Measurements from ENCODE around the gene AP1AR. TPM values are rescaled to one million over a fixed set of nuclear protein-coding genes. Genes with fewer than 3 reads are reported as not detected.
A peak's percentile ranks its signal among the peaks of the same experiment; 100 is the strongest.

AP1AR gene
- total RNA-seq, 1 donor from 2014 or later: 21.0 TPM

DNA sequence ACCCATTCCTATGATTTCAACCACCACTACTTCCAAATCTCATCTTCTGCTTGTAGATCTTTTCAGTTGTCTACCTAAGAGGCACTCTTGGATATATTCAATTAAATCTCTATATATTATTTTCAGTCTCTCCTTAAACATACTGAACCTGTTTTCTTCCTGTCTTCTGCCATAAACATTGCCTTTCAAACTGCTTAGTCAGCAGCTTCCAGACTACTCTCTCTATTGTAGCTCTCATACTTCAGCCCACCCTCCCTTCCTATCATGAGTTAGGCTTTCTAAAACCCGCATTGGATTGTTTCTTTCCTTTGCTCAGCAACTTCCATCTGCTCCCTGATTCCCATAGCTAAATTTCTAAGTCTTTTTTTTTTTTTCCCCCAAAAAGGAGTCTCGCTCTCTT lies 4.5 kb downstream of the AP1AR start:
- TF ChIP-seq CTCF (IDR thresholded peaks at IDR 0.05; ENCODE audit: partially characterized antibody, unreplicated experiment): no peak
- Mint-ChIP-seq H3K27ac (ENCODE audit: unreplicated experiment) (no peak overlapping the region), H3K27me3 (ENCODE audit: unreplicated experiment) (peaks cover under 1% of the 10 kb centered on the region), H3K36me3 (ENCODE audit: unreplicated experiment) (no peaks in the 10 kb centered on the region), H3K9me3 (ENCODE audit: unreplicated experiment) (peaks cover 5% of the 10 kb centered on the region), H3K4me3 (ENCODE audit: unreplicated experiment) (no peak overlapping the region), H3K4me1 (ENCODE audit: low read depth, unreplicated experiment) (peaks cover 12% of the 10 kb centered on the region)
- no peak for DNase-seq

- no peaks in the 10 kb centered on the region for H3K36me3 Mint-ChIP-seq (ENCODE audit: unreplicated experiment)
- H3K27ac Mint-ChIP-seq (ENCODE audit: unreplicated experiment): no peak overlapping the region
- no peak for DNase-seq
- no peak for TF ChIP-seq CTCF (IDR thresholded peaks at IDR 0.05; ENCODE audit: partially characterized antibody, unreplicated experiment)
- H3K27me3 Mint-ChIP-seq (ENCODE audit: unreplicated experiment): no peaks in the 10 kb centered on the region
- H3K4me1 Mint-ChIP-seq (ENCODE audit: low read depth, unreplicated experiment): peaks cover 8% of the 10 kb centered on the region
- H3K9me3 Mint-ChIP-seq (ENCODE audit: unreplicated experiment): no peaks in the 10 kb centered on the region
- no peak overlapping the region for H3K4me3 Mint-ChIP-seq (ENCODE audit: unreplicated experiment)
Observed at GRCh38 chr4:112238833-112239232, 7.2 kb downstream of the AP1AR start.

- Mint-ChIP-seq H3K27ac (ENCODE audit: unreplicated experiment) (no peak overlapping the region), H3K36me3 (ENCODE audit: unreplicated experiment) (no peaks in the 10 kb centered on the region), H3K4me1 (ENCODE audit: low read depth, unreplicated experiment) (peaks cover 7% of the 10 kb centered on the region), H3K4me3 (ENCODE audit: unreplicated experiment) (no peak overlapping the region), H3K9me3 (ENCODE audit: unreplicated experiment) (no peaks in the 10 kb centered on the region), H3K27me3 (ENCODE audit: unreplicated experiment) (no peaks in the 10 kb centered on the region)
- peak; percentile 49 for TF ChIP-seq CTCF (IDR thresholded peaks at IDR 0.05; ENCODE audit: partially characterized antibody, unreplicated experiment)
- DNase-seq: no peak
Observed at GRCh38 chr4:112245383-112245782, 13.8 kb downstream of the AP1AR start.

- no peak for DNase-seq
- no peak overlapping the region for H3K27ac Mint-ChIP-seq (ENCODE audit: unreplicated experiment)
- peaks cover 2% of the 10 kb centered on the region for H3K4me1 Mint-ChIP-seq (ENCODE audit: low read depth, unreplicated experiment)
- no peak for TF ChIP-seq CTCF (IDR thresholded peaks at IDR 0.05; ENCODE audit: partially characterized antibody, unreplicated experiment)
- H3K9me3 Mint-ChIP-seq (ENCODE audit: unreplicated experiment): no peaks in the 10 kb centered on the region
- no peaks in the 10 kb centered on the region for H3K36me3 Mint-ChIP-seq (ENCODE audit: unreplicated experiment)
- no peak overlapping the region for H3K4me3 Mint-ChIP-seq (ENCODE audit: unreplicated experiment)
- no peaks in the 10 kb centered on the region for H3K27me3 Mint-ChIP-seq (ENCODE audit: unreplicated experiment)
Observed at GRCh38 chr4:112247021-112247420, 15.4 kb downstream of the AP1AR start.

GRCh38 chr4:112251019-112251643 lies 19.5 kb downstream of the AP1AR start:
- Mint-ChIP-seq H3K4me3 (ENCODE audit: unreplicated experiment) (no peak overlapping the region), H3K4me1 (ENCODE audit: low read depth, unreplicated experiment) (no peaks in the 10 kb centered on the region), H3K9me3 (ENCODE audit: unreplicated experiment) (no peaks in the 10 kb centered on the region), H3K27me3 (ENCODE audit: unreplicated experiment) (no peaks in the 10 kb centered on the region), H3K27ac (ENCODE audit: unreplicated experiment) (no peak overlapping the region), H3K36me3 (ENCODE audit: unreplicated experiment) (no peaks in the 10 kb centered on the region)
- TF ChIP-seq CTCF (IDR thresholded peaks at IDR 0.05; ENCODE audit: partially characterized antibody, unreplicated experiment): no peak
- no peak for DNase-seq
